GM21390 (cell line): ENCODE results near the gene SP8.

Experiments used
- ATAC-seq: cut with Tn5 transposase; IDR thresholded peaks from one replicate; pipeline ENCODE4 v1.9.1; 2021; ENCODE audit not compliant: unreplicated experiment

The SP8 gene

DNA sequence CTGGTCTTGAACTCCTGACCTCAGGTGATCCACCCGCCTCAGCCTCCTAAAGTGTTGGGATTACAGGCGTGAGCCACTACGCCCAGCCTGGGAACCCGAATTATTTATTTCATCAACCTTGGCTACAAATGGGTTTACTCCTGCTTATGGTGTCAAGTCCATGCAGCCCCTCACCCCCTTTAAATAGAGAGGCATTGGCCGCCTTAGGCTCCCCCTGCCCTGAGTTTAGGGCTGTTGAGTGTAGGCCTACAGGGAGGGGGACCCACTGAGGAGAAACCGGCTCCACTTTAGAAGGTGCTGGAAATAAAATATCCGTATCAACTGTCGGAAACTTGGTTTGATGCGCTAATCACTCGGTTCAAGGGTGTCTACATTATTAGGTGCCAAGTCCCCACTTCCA lies 8.7 kb upstream of the SP8 start:
- no peak for ATAC-seq

DNA sequence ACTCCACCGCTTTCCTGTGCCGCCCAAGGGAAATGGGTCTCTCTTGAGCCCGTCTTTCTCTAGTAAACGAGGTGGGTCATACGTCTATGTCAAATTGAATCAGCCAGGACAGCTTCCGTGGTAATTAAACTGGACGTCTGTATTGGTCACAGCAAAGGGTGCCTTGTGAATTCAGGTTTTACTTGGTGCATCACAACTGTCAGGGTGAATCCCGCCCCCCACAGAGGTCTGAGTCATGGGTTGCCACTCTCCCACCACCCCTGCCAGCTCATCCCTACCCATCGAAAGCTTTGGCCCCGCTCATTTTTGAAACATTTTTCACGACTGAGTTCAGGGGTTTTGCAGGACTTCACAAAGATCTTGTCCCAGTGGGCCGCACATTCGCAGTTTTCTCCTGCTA lies 8.0 kb upstream of the SP8 start:
- no peak for ATAC-seq

- no peak for ATAC-seq
Measured at GRCh38 chr7:20793694-20794394, 7.2 kb upstream of the SP8 start.

DNA sequence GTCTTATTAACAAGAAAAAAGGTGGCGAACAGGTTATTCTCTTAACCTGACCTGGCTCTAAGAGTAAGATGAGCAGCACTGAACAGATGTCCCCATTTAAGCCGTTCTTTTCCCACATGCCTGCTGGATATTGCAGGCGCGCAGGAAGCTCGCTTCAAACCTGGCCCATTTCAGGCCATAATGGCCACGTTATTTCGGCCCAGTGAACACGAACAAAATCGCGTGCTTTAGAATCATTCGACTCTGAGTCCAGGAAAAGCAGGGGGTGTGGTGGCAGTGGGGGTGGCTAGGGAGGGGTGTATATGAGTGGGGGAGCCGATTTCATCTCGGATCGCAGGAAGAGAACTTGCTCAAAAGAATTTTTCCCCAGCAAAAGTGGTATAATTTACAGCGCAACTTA lies 6.6 kb upstream of the SP8 start:
- no peak for ATAC-seq

DNA sequence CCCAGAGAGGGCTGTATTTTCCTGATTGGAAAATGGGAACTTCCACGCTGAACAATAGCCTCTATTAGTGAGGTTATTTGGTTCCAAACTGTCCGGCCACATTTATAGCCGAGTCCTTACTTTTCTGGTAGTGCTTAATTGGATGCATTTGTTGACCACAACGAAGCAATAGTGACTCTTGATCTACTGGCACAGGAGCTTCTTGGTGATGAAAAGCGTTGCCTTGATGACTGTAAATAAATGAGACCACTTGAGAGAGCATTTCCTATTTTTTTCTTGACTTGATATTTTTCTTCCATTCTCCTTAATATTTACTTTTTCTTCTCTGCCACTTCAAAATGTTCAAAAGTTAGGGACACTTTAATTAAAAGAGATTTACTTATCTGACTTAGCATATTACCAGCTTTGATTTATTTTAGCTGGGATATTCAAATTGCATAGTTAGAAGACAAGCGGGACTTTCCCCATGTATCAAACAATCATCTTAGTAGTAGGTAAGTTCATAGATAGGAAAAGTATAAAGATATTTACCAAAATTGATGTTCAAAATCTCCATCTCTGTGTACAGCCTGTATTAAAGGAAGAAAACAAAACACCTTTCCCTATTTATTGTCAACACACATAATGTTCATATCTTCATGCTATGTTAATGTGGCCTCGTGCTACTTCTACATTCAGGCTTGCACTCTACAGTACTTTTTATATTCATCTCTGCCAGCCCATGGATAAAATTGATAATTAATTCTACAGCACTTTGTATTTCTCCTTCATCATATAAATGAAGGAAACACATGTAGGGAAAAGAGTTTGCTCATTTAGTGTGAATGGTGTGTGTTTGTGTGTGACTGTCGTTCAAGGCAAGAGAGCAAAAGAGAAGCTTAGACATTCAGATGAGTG lies 5.1 kb upstream of the SP8 start:
- ATAC-seq, result no peak

- no peak for ATAC-seq
Measured at GRCh38 chr7:20790375-20790774, 3.7 kb upstream of the SP8 start.

DNA sequence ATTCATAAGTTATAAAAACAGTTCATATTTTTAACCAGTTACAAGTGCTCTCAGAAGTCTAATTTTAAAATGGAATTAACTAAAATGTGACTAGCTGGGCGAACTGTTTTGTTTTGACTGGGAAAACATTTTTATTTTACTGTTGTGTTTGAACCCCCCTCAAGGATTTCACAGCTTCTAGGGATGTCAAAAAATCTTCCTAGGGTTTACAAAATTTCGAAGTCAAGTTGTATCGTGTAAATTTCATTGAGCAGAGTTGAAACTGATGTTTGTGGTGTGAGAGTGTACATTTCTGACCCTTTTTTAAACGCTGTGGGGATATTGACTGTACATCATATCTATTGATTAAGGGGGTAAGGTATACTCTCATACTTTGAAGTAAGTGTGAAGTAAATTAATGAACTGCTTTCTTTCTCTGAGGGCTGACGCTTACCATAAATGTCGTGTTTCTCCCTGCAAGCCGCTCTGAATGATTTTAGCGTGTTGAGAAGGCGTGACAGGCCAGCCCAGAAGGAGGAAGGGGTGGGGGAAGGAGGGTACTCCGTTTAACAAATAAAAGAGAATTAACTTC lies 1.8 kb upstream of the SP8 start:
- no peak for ATAC-seq

DNA sequence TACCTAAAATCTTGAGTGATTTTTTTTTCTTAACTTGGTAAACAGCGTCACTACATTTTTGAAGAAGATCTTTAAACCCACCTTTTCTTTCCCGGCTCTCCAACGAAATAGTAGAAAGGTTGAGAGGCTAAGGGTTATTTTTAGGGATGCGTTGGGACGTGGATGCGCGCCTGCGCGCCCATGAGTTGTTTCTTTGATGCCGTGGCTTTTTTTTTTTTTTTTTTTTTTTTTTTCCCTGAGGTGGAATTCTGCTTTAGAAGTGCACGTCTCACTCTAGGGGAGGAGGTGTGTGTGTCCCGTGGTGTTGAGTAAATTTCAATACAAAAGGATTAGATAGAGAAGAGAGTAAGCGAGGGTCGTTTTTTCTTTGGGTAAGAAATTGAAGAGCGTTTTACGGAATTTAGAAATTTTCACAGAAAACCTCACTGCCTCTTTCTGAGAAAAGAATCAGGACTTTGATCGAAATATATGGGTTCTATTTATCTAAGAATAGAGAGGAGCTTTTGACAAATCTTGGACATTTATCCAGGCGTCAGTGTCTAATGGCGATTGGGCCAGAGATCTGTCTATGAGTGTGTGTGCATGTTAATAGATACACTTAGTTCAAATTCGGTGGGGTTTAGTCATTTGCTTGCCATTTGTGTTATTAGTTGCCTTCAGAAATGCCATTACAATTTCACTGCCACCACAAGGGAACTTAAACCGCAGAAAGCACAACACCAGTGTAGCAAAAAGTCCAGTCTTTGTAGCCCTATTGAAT lies 1.2 kb upstream of the SP8 start:
- no peak for ATAC-seq

DNA sequence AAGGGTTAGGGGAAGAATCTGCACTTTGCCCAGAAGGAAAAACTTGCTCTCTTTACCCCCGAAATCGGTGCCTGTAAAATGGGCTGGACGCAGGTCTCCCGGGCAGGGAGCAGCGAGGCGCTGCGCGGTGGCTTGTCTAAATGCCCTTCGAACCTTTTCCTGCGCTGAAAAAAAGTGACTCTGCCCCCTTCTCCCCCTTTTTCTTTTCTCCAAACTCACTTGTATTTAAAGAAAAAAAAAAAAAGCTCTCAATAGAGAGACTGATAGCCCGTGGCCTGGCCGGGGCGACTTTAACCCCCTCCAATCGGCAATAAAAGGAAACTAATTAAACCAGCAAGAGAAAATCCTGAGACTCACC lies 286 bp downstream of the SP8 start:
- ATAC-seq, result no peak

GRCh38 chr7:20786049-20786412 lies 655 bp downstream of the SP8 start:
- ATAC-seq, result no peak

DNA sequence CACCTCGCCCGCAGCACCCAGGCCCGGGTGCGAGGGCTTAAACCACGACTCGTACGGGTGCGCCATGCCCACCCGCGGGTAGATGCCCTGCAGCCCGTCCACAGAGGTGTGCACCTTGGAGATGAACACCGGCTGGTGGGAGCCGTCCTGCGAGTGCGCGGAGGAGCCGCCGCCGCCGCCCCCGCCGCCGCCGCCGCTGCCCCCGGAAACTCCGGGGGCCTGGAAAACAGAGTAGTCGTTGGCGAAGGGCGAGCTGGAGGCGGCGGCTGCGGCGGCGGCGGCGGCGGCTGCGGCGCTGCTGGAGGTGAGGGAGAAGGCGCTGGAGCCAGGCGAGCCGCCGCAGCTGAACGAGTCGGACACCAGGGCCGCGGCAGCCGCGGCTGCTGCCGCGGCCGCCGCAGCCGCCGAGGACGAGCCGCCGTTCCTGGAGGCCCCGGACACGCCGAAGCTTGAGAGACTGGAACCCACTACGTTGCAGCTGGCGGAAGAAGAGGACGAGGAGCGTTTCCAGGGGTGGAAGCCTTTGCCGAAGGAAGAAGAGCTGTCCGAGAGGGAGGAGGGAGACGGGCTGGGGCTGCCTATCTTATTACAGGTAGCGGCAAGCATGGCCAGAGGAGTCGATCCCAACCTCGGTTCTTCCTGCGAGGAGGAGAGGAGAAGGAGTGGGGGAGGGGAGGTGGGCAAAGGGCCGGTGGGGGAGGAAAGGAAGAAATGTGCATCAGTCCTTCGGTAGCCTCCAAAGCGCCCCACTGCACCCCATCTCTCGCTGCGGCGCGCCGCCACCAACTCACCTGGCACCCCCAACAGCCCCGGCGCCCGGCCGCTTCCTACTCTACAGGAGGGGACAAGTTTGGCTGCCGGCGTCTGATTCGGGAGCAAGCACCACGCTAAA lies 1.3 kb downstream of the SP8 start:
- ATAC-seq, result no peak

DNA sequence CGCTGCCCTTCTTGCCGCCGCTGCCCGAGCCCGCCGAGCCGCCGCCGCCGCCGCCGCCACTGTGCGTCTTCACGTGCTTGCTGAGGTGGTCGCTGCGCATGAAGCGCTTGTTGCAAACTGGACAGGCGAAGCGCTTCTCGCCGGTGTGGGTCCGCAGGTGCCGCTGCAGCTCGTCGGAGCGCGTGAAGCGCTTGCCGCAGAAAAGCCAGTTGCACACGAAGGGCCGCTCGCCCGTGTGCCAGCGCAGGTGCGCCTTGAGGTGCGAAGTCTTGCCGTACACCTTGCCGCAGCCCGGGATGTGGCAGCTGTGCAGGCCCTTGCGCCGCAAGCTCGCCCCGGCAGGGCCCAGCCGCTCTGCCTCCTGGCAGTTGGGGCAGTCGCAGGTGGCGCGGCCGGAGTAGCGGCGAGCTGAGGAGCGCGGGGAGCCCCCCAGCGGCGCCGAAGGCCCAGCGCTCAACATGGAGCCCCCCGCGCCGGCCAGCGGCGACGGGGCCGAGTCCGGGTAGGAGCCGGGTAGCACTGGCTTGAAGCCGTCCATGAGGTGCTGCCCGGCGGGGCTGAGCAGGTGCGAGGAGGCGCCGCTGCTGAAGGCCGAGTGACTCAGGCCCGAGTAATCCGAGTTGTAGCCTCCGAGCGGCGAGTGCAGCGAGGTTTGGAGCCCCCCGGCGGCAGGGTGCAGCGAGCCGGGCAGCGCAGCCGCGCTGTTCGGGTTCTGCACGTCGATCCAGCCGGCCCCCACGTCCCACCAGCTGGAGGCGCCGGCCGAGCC lies 2.1 kb downstream of the SP8 start:
- no peak for ATAC-seq

- no peak for ATAC-seq
Measured at GRCh38 chr7:20783700-20784387, 2.8 kb downstream of the SP8 start.

- no peak for ATAC-seq
Measured at GRCh38 chr7:20783125-20783699, 3.5 kb downstream of the SP8 start.

DNA sequence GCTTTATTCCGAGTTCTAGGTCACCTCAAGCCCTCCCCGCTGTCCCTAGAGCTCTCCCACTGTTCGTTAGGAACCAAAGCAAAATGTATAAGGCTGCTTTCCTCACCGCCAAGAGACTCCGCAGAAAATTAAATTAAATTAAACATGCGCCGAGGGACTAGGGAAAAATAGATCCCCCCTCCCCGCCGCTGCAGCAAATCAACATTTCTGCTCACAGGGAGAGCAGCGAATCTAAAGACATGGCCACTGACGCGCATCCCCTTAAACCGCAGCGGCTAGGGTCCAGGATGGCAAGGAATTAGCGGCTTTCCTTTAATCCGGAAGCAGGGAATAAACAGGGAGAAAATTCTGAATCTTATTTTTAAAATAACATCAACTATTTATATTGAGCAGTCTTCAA lies 7.6 kb downstream of the SP8 start:
- ATAC-seq, result no peak

DNA sequence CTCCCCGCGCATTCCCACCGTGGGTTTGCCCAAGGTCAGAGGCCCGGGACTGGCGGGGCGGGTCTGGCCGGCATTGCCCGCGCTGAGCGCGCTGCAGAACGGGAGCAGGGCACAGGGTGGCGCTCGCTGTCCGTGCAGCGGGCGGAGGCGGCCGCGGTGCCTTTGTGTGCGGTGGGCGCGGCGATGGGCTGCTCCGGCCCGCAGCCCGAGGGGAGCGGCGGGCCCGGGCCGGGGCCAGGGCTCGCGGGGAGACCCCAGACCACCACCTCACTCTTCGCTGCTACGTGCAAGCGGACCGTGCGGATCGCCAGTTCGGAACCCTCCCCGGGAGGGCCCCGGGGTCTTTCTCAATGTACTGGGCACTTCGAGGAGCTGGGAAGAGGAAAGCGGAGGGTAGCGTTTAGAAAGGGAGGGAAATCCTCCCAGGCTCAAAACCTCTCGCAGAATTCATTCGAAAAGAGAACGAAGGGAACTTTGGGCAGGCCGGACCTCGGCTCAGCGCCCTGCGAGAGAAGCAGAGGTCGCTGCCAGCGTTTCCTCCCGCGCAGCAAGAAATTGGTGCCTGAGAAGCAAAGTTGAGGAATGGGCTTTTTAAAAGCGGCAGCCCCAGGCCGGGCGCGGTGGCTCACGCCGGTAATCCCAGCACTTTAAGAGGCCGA lies 8.5 kb downstream of the SP8 start:
- peak; percentile 71 for ATAC-seq

- ATAC-seq, result peak; percentile 27
Measured at GRCh38 chr7:20777377-20778062, 9.2 kb downstream of the SP8 start.

DNA sequence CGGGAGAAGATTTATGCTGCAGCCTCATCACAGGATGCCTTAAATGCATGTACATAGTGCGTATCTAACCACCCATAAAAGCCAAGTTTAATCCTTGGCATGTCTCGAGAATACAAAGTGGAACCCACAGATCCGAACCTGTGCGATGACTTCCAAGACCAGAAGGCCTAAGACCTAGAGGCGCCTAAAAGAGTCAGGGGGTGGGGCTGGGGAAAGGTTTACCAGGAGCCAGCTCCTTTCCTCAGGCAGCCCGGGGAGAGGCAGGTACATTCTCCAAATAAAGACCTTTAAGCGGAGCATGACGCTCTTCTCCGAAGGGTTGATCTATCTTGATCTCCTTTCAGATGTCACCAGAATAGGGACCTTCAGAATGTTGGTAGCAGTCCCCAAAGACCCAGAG lies 9.7 kb downstream of the SP8 start:
- no peak for ATAC-seq
